ENCODE data around the gene LRFN2.

GRCh38 chr6:40471243-40471642, 115.9 kb downstream of the LRFN2 start:
- TF ChIP-seq, protein P1, sequence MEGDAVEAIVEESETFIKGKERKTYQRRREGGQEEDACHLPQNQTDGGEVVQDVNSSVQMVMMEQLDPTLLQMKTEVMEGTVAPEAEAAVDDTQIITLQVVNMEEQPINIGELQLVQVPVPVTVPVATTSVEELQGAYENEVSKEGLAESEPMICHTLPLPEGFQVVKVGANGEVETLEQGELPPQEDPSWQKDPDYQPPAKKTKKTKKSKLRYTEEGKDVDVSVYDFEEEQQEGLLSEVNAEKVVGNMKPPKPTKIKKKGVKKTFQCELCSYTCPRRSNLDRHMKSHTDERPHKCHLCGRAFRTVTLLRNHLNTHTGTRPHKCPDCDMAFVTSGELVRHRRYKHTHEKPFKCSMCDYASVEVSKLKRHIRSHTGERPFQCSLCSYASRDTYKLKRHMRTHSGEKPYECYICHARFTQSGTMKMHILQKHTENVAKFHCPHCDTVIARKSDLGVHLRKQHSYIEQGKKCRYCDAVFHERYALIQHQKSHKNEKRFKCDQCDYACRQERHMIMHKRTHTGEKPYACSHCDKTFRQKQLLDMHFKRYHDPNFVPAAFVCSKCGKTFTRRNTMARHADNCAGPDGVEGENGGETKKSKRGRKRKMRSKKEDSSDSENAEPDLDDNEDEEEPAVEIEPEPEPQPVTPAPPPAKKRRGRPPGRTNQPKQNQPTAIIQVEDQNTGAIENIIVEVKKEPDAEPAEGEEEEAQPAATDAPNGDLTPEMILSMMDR (IDR thresholded peaks at IDR 0.05): no peak
- TF ChIP-seq EZH2 (IDR thresholded peaks at IDR 0.05; ENCODE audit: borderline replicate concordance, insufficient read depth, low read depth, low read length, poor library complexity, severe bottlenecking): no peak
